ENCODE measurements around the gene C10orf95.
A peak's percentile ranks its signal among the peaks of the same experiment; 100 is the strongest.
"Not testable (repeated sequence)": the region's sequence is repeated elsewhere in the genome, so short reads cannot be mapped to it uniquely, and the experiment has no call there.

C10orf95 gene

GRCh38 chr10:102463983-102464382, 12.6 kb upstream of the C10orf95 start:
- DNase-seq: no peak

GRCh38 chr10:102462512-102463054, 11.2 kb upstream of the C10orf95 start:
- DNase-seq: no peak

DNA sequence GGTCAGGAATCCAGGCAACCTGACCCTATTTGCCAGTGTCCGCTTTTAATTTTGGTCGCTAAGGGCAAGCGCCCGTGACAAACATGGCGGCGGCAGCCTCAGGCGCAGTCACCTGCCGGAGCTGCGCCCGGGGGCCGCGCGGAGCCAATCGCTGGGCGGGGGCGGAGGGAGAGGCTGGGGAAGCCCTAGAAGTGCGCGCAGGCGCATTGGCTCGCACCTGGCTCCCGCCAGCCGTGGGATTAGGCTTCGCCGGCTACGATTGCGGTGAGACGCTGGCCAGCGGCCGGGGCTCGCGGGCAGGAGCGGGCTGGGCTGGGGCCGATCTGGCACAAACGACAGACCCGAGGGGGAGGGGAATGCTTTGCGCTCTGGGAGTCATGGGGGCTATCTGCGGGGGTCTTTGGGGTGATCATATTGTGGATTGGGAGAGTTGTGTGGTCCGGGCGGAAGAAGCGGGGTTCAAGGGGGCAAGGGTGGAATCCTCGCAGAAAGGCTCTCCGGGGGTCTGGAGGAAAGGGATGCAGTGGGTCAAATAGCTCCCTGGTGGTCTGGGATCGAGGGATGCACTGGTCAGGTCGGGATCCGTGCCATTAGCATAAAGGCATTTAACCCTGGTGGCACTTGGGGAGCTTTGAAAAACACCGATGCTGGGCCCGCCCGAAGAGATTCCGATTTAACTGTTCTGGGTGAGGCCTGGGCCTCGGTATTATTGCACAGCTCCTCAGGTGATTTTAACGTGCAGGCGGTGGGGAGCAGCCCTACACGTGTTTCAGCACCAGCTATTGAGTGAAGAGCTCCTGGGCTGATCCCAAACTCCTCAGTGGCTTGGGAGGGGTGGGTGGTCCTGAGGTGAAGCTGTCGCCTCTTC, 10.1 kb upstream of the C10orf95 start:
- DNase-seq: peak; percentile 89 to 92

DNA sequence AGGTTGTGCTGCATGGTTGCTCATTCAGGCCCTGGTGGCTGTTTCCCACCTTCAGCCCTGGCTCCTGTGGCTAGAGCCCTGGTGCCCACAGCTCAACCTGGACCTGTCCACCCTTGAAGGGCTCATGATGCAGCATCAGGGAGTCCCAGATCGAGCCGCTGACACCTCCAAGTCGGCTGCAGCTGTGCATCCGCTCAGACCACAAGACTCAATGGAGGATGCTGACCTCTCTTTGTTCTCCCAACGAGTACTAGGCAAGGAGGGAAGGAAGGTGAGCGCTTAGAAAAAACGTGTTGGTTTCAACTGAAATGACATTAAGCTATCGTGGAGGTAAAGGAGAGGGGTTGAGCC, 9.5 kb upstream of the C10orf95 start:
- no peak for DNase-seq

DNA sequence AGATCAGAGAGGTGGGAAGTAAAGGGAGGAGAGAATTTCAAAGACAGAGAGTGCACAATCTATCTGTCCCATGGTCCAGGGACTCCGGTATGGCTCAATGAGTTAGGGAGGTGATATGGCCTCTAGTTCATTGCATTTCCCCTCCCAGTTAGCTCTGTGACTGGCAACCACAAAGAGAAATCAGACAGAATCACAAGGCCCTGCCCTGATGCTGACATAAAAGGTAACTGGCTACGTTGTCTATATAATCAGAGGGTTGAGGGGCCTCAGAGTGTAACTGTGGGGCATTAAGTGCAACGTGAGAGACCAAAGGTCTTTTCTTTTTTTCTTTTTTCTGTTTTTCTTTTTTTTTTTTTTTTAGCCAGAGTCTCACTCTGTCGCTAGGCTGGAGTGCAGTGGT, 7.3 kb upstream of the C10orf95 start:
- no peak for DNase-seq

GRCh38 chr10:102457591-102458150, 6.3 kb upstream of the C10orf95 start:
- DNase-seq: no peak

DNA sequence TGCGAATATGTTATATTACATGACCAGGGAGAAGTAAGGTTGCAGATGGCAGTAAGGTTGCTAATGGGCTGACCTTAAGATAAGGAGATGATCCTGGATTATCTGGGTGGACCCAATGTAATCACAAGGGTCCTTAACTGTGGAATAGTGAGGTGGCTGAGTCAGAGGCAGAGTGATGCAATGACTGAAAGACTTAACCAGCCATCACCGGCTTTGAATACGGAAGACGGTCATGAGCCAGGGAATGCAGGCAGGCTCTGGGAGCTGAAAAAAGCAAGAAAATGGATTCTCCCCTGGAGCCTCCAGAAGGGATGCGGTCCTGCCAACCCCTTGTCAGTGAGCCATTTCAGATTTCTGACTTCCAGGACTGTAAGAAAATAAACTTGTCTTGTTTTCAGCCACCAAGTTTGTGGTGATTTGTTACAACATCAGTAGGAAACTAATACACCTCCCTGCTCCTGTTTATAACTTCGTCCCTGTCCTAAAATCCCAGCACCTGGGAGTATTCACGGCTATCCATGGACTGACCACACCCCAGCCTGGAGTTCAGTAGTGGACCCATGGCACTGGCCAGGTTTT, 4.6 kb upstream of the C10orf95 start:
- DNase-seq: no peak

- DNase-seq: not testable (repeated sequence)
Measured at GRCh38 chr10:102454662-102455487, 3.5 kb upstream of the C10orf95 start.

GRCh38 chr10:102453502-102453901, 2.2 kb upstream of the C10orf95 start:
- DNase-seq: no peak

- no peak for DNase-seq
Measured at GRCh38 chr10:102452672-102453340, 1.5 kb upstream of the C10orf95 start.

DNA sequence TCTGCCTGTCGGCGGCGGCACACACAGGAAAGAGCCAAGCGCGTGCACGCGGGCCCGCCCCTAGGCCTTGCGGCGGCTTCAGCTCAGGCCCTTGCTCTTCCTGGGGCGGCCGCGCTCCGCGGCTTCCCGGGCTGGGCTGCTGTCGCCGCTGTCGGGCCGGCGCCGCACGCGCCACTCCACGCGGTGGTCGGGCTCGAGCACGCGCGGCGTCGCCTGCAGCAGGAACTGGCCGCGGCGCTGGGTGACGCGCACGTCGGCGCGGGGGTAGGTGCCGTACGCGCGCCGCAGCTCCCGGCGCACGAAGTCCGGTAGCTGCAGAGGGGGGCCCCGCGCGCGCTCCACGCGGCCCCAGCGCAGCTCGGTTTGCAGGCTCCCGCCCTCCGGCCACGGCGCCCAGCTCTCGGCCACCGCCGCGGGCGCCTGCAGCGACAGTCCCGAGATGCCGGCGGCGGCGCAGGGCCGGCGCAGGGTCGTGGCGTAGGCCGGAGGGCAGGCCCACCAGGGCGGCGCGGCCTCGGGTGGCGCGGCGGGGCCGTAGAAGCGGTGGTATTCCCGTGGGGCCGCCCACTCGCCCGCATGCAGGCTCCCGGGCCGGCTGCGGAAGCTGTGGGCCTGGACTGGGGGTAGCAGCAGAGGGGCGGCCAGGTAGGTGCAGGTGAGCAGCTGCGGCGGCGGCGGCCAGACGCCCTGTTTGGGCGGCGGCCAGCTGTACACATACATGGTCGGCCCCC, 804 bp downstream of the C10orf95 start:
- peak; percentile 84 to 90 for DNase-seq

DNA sequence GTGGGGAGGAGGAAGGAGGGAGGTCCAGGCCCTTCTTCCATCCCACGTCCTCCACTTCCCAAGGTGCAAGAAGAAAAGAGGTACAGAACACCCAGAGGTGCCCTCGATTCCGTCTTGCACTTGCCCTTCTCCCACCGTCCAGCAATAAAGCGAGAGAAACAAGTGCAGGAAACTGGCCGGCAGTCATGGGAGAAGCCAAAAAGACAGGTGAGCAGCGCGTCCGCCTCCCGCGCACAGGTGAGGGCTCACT, 1.3 kb downstream of the C10orf95 start:
- no peak for DNase-seq

DNA sequence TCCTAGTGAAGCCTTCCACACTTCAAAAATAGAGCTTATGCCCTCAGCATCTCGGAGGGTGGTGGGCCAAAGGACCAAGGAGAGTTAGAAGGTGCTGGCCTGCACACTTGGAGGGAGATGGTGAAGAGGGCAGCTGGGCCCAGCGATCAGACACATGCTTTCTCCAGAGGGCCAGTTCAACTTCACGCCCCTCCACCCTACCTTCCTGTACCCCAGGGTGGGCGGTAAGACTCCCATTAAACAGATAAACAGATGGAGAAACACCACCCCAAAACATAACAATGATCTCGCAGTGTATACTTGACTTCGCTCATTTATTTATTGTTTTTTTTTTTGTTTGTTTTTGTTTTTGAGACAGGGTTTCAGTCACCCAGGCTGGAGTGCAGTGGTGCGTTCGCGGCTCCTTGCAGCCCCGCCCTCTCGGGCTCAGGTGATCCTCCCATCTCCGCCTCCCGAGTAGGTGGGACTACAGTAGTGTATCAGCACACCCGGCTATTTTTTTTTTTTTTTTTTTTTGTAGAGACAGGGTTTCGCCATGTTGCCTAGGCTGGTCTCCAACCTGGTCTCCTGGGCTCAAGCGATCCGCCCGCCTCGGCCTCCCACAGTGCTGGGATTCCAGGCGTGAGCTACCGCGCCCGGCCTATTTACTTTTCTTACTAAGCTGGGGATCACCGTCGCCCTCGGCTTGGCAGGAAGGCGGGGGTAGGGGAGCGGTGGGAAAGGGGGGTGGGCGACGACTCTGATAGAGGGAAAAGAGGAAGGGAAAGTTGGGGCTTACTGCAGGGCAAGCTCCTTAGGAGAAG, 1.8 kb downstream of the C10orf95 start:
- peak; percentile 68 to 80 for DNase-seq

GRCh38 chr10:102444851-102445250, 6.5 kb downstream of the C10orf95 start:
- DNase-seq: no peak

DNA sequence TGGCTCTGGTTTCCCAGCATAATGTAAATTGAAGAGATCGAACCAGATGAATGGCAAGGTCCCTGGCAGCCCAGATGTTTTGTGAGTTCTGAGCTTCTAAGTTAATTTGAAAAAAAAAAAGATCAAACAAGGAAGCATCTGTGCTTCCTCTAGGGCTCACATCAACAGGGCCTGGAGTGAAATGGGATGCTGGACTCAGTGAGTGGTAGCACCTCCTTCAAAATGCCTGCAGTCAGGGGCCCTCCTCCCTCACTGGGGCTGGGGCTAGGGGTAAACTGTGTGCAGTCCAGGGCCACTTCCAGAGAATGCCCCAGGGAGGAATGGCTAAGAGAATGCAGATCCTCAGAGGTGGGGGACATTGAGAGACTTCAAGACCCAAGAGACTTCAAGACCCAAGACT, 13.0 kb downstream of the C10orf95 start:
- DNase-seq: no peak

DNA sequence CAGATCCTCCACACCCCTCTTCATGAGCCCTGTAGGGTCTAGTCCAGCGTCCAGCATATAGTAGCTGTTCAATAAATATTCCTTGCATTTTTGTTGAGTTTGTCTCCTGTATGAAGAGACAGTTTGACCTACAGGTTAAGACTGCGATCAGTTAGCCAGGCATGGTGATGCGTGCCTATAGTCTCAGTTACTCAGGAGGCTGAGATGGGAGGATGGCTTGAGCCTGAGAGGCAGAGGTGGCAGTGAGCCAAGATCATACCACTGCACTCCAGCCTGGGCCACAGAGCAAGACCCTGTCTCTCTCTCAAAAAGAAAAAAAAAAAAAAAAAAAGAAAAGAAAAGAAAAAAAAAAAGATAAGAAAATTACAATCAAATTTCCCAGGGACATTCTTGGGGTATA, 13.8 kb downstream of the C10orf95 start:
- no peak for DNase-seq

- DNase-seq: no peak
Measured at GRCh38 chr10:102436312-102436711, 15.0 kb downstream of the C10orf95 start.

DNA sequence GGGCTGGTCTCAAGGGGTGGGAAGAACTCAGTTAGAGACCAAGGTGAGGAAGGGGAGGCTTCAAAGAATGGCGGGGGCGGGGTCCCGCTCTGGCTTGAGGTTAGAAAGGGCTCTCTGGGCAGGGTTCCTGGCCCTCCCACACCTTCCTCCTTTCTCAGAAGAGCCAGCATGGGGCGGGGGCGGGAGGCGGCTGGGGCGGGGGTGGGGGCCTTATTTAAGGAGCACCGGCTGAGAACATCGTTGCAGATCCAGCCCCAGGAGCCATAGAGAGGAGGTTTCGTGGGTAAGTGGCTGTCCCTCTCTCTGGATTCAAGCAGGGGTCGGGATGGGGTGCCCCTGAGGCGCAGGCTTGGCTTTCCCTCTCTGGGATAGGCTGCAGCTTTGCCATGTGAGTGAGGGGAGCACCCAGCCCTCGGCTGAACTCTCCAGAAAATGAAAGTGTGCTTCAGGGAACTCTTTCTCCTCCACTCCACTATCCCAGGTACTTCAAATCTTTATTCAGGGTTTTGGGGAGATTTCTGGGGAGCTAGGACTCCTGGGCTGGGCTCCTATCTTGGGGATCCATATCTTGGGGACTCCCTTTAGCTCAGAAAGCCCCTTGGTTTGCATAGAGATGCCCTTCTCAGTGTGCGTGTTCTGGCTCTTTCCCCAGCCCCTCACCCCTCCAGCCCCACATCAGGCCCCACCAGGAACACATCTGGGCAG, 15.7 kb downstream of the C10orf95 start:
- DNase-seq: no peak

DNA sequence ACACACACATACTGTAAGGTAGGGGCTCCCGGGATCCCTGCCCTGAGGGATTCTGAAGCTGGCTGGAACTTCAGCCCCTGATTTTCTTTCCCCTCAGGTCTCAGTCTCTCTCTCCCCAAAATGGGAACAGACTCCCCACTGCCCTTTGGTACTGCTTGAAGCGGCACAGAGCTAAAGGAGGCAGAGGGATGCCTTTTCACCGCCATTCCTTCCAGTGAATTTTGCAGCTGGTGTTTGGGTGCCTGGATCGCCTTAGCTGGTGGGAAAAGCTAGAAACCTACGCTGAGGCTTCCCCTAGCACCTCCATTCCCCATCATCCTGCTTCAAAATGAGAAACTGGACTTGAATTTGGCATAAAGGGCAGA, 16.2 kb downstream of the C10orf95 start:
- no peak for DNase-seq

DNA sequence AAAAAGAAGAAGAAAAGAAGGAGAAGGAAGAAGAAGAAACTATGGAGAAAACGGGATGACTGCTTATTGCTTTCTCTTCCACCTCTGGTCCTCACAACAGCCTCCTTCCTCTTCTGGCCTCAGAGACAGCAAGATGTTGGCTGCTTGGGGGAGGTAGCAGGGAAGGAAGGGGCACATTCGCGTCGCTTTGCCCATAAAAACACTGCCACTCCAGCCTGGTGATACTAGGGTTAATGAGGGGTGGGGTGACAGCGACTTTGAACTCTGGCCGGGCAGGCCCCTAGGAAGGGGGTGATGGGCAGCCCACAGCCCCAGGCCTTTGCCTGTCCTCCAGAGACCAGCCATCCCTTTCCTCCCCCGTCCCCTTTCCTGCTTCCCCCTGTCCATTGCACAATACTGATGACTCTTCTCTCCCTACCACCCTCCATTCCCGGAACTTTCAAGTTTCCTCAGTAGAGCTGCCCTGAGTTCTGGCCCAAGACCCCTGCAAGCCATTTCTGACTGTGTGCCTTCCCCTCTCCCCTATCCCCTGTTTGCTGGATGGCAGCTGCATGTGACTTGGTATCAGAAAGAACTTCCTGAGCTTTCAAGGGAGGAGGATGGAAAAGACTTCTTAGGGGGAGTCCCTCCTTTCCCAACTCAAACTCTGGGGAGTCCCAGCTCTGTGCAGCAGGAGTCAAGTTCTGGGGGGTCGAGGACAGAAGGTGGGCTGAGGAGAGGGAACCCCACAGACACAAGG, 16.8 kb downstream of the C10orf95 start:
- no peak for DNase-seq
